ENCODE data around the gene GJA9. TPM values are rescaled to one million over a fixed set of nuclear protein-coding genes. Genes with fewer than 3 reads are reported as not detected.

The GJA9 gene
- total and polyA plus RNA-seq, 2 experiments from 2014 or later: 0.21 TPM; not detected in 1

DNA sequence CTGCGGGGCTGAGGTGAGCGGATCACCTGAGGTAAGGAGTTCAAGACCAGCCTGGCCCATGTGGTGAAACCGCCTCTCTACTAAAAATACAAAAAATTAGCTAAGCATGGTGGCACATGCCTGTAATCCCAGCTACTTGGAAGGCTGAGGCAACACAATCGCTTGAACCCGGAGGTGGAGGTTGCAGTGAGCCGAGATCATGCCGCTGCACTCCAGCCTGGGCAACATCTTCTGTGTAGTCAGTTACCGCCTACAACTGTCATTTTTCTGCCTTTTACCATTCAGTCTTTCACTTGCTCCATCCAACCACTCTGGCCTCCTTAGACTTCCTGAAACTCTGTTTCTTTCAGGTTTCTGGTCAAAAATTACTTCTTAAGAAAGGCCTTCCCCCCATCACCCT is 10.4 kb downstream of the GJA9 start:
- TF ChIP-seq ZNF331 (CRISPR knock-in tag; IDR thresholded peaks at IDR 0.05; ENCODE audit: low read depth) (no peak), ZNF462 (CRISPR knock-in tag; IDR thresholded peaks at IDR 0.05) (no peak), JUNB (IDR thresholded peaks at IDR 0.05; ENCODE audit: unreplicated experiment) (no peak), CREB1 (CRISPR knock-in tag; IDR thresholded peaks at IDR 0.05; ENCODE audit: low read depth) (no peak), STAT1 (IDR thresholded peaks at IDR 0.05; ENCODE audit: unreplicated experiment) (no peak), NANOG (IDR thresholded peaks at IDR 0.05; ENCODE audit: borderline replicate concordance) (no peak), EZH2 (IDR thresholded peaks at IDR 0.05; ENCODE audit: low read depth, unreplicated experiment) (no peak)
- Histone ChIP-seq H3K79me2 (replicated peaks; ENCODE audit: insufficient read depth) (peaks cover 27% of the 10 kb centered on the region), H4K20me1 (replicated peaks; ENCODE audit: insufficient read depth) (no peaks in the 10 kb centered on the region; the same call in 1 of the 2 replicates), H3K4me3 (no peak overlapping the region), H3K27me3 (ENCODE audit: insufficient read depth) (no peaks in the 10 kb centered on the region), H3F3A (replicated peaks; ENCODE audit: low read depth) (peaks cover 4% of the 10 kb centered on the region; the same call in 1 of the 2 replicates), H3K4me2 (no peak overlapping the region), H3K4me1 (ENCODE audit: insufficient read depth) (peaks cover 12% of the 10 kb centered on the region), H3K36me3 (ENCODE audit: insufficient read depth) (no peaks in the 10 kb centered on the region), H3K9me2 (ENCODE audit: insufficient read depth) (no peaks in the 10 kb centered on the region), H2AFZ (no peak overlapping the region), H3K27ac (ENCODE audit: low read depth) (no peak overlapping the region)
- no peak for ATAC-seq
- Mint-ChIP-seq H3K36me3 (ENCODE audit: low read depth) (peaks cover 5% of the 10 kb centered on the region; the same call in 2 of the 3 replicates), H3K4me3 (no peak overlapping the region), H3K4me1 (peaks cover 12% of the 10 kb centered on the region), H3K27me3 (ENCODE audit: insufficient read depth, low read depth, poor library complexity) (peaks cover 7% of the 10 kb centered on the region), H3K9me3 (no peaks in the 10 kb centered on the region; the same call in 2 of the 3 replicates), H3K27ac (no peak overlapping the region)
- no peak for DNase-seq (ENCODE audit: low spot score)
